ENCODE data around the gene CHCHD6.

Gene CHCHD6

DNA sequence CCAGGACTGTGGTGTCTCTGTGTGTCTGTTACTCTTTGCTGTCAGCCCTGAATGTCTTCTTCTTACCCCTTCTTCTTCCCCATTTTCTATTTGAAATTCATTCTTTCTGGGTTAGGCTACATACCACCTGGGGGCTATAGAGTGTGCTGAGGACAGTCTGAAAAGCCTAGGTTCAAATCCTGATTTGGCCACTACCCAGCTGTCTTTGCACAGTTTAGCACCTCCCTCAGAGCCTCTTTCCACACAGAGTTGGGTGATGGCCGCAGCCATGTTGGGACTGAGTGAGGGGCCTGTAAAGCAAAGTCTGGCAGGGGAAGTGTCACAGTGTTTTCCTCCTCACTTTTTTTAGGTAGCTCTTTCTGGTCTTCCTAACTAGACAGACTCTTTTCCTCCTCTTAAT, 113.7 kb downstream of the CHCHD6 start:
- DNase-seq (ENCODE audit: low read depth in 2 of 2, low spot score in 1 of 2), result no peak

DNA sequence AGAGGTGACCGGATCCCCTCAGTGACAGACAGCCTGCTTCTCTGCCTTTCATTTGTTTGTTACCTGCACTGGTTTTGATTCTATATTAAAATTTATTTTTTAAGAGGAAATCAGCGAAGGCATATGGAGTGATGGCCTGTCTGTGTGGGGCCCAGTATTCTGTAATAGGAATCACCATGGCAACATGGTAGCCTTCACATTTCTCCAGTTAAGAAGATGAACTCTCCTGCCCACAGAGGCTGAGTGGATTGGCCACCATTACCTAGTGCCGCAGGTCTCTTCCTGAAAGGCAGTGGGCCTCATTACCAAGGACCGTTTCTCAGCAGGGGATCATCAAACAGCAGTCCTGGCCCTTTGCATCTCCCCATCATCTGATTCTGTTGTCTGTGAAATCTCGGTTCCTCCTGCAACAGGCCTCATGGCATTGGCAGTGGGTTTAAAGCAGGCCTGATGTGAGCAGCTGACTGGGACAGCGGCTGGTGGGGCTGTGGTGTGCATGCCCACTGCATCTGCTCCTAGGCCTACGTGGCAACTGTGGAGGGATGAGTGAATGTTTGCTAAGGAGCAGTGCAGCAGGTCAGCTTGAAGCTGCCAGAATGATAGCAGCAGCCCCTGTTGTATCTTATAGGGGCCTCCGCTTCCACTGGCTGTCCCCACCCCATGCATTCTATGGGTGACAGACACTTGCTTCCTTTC, 114.5 kb downstream of the CHCHD6 start:
- DNase-seq (ENCODE audit: low read depth in 2 of 2, low spot score in 1 of 2), result no peak

DNA sequence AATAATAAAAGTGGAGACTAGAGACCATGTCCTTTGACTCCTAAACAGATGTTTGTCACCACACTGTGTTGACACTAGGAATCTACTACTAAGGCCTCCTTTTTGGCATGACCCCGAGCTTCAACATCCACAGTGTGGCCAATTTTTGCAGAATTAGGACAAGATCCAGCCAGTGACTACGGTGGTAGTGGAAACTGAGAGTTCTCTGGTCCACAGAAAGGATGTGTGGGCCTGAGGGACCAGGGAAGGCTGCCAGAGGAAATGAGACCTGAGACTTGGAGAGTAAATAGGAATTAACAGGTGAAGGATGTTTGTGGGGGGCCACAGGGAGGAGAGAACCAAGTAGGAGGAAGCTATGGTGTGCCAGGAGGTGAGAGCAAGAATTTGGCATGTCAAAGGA, 122.7 kb downstream of the CHCHD6 start:
- DNase-seq (ENCODE audit: low read depth in 2 of 2, low spot score in 1 of 2), result no peak

DNA sequence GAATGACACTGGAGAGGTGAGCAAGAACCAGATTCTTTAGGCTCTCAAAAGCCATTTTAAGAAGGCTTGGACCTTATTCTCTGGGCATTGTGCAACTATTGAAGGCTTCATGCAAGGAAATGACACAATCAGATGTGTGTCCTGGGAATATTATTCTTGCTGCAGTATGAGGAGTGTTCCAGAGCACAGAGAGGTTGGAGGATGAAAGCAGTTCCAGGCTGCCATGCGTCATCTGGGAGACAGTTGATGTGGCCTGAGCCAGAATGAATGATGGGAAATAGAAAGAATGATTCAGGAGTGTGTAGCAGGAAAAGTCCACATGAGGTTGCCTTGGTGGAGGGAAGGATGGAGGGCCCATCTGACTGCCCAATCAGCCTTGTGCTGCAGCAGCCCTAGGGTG, 123.1 kb downstream of the CHCHD6 start:
- no peak for DNase-seq (ENCODE audit: low read depth in 2 of 2, low spot score in 1 of 2)

DNA sequence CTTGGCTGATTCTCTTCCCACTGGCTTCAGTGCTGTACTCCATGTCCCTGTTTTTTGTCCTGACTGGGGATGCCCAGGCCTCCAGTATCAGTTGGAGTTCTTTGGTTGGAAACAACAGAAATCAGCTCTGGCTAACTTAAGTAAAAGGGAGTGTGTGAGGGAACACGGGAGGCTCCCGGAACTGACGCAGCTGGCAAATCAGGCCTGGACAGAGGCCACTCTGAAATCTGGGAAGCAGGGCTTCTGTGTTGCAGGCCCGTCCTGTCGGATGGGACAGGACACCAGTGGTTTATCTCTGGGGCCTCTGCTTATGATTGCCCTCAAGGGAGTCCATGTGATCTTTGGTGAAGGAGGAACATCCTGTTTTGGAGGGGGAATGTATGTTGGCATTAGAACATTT, 124.3 kb downstream of the CHCHD6 start:
- no peak for DNase-seq (ENCODE audit: low read depth in 2 of 2, low spot score in 1 of 2)

DNA sequence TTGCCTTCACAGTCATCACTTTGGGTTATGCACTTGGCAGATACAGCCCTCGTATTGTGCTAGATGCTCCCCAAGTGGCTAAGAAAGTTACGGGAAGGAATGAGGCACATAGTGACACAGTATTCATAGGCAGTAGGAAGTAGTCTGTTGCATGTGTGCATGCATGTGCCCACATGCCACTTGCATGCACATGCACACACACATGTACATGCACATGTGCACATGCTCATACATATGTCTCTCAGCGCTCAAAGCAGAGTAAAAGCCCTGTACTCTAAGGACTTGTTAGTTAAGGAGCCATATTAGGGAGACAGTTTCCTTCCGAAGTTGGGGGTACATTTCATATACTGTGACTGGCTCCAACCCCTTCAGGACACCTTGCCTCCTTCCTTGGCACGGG, 128.9 kb downstream of the CHCHD6 start:
- DNase-seq (ENCODE audit: low read depth in 2 of 2, low spot score in 1 of 2), result no peak

DNA sequence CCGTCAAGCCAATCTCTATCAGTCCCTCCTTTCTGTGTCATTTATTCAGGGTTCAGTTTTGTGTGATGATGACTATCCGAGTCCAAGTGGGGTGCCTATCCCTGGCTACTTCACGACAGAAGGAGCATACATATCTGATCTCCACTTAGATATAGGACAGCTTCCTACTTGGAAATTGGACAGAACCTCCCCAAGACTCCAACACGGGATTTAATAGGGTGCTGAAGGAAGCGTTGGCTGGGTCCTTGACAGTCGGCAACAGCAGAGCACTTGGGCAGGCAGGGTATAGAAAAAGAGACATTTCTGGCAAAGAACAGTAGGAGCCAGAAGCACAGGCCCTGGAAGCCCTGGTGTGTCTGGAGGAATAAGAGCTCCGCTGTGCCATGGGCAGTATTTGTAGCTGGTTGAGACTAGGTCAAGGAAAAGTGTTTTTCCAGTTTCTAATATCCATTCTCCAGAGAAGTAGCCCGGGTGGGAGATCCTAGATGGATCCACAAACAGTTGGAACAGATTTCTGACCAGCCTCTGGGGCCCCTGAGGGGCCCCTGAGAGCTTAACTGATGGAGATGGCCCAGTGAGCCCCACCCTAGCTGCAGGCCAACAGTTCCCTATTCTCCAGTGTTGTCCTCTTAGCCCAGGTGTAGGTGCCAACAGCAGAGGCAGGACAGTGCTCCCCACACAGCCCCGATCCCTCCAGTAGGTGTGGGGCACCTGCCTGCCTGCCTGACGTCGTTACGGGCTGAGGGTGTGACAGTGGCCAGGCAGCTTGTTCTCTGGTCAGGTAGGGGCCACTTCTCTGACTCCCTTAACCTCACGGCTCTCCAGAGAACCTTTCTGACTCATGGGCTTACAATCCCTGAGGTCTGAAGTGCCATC, 130.8 kb downstream of the CHCHD6 start:
- DNase-seq (ENCODE audit: low read depth in 2 of 2, low spot score in 1 of 2), result no peak

DNA sequence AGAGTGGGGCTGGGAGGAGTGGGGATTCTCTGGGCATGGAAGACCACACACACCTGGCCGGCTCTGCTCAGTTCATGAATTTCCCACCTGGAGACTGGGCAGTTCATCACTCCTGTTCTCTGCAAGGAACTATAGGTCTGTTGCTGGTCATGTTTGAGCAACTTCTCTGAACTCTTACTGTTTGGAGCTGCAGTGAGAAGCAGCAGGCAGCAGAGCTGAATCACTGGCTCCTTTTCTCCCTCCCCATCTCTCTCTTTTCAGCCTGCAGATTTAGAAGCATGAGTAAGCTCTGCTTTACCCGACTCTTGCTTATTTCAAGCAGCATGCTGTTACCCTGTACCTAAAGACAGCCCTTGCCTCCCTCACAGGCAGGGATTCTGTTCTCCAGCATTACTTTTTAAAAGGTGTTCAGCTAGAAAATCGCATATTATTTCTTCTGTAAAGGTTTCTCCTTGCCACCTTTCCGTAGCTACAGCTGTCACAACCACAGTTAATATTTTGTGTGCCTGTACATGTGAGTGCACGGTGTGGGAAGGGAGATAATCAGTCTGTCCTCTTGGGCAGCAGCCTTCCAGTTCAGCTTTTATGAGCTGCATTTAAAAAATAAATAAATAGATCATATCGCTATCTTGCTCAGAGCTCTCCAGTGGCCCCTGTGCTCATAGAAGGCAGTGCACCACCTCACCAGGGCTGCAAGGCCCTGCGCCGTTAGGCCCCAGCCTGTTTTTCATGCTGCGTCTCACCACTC, 131.6 kb downstream of the CHCHD6 start:
- no peak for DNase-seq (ENCODE audit: low read depth in 2 of 2, low spot score in 1 of 2)

DNA sequence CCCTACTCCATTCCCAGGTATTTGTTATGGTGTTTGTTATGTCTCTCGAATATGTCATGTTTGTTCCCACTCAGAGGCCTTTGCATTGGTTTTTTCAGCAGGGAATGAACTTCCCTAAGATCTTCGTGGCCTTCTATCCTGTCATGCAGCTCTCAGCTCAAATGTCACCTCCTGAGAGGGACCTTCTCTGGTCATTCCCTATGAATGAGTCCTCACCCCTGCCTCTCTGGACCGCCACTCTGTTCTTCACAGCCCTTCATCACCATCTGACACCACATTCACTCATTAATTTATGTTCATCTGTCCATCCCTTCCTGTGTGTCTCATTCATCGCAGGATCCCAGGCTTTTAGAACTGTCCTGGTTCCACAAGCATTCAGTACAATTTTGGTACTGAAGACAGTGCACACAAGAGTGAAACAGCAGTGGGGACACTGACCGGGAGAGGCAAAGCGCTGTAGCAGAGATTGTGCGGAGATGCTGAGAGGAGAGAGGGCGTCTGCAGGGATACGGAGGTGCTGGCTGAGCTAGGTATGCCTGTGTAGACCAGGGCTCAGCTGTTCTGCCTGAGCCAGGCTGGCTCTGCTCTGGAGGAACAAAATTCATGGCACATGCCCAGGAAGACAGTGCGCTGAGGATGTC, 132.3 kb downstream of the CHCHD6 start:
- no peak for DNase-seq (ENCODE audit: low read depth in 2 of 2, low spot score in 1 of 2)

DNA sequence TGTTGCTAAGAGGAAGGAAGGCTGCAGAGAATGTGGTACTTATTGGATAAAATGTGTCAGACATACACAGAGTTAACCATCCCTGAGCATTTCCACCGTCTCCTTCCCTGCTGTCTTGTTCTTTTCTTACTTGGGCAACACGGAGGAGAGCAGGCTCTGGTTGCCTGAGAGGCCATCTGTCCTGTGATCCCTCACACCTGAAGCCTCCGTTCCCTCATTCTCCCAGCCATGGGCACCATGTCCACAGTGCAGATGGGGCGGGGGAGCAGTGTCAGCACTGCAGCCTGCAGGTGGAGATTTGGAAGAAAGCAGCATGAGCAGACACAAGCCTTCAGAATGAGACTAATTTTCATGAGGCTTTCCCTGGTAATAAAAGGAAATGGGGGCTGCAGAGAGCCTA, 133.7 kb downstream of the CHCHD6 start:
- DNase-seq (ENCODE audit: low read depth in 2 of 2, low spot score in 1 of 2), result no peak

DNA sequence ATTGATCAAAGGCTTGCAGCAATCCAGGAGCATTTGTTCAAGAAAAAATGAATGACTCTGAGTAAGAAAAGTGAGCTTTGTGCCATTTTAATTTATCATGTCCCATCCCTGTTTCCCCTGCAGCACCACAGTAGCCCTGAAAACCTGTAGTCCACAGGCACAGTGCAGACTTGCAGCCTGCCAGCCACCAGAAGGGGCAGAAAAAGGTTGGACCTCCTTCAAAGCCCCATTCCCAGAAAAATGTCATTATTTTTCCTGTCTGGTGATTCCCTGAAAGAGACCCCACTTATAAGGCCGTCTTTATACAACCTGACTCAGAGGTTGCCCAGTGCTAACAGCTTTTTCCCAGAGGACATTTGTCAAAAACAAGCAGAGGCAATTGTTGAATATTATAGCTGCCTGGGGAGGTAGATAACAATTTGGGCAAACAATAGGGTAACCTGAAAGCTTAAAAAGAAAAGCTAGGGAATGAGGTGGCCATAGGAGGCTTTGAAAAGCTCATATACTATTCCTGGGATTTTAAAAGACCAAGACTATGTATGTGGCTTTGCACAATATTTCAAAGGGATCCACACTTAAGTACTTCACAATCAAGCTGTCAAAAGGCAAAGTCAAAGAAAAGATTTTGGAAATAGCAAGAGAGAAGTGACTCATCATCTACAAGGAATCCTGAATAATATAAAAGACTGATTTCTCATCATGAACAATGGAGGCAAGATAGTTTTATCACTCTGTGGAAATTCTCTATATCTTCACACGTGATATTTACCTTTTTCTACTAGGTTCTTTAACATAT, 142.1 kb downstream of the CHCHD6 start:
- DNase-seq (ENCODE audit: low read depth in 2 of 2, low spot score in 1 of 2), result no peak

DNA sequence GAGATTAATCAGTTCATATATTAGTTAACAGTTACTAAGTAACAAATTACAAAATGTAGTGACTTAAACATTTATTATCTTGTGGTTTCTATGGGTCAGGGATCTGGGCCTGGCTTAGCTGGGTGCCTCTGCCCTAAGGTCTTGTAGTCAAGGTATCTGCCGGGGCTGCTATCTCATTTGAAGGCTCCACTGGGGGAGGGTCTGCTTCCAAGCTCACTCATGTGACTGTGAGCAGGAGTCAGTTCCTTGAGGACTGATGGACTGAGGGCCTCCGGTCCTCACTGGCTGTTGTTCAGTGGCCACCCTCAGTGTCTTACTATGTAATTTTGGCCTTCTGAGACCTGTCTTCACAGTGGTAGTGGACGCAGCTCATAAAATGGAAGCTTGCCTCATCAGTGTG, 143.0 kb downstream of the CHCHD6 start:
- DNase-seq (ENCODE audit: low read depth in 2 of 2, low spot score in 1 of 2), result no peak

DNA sequence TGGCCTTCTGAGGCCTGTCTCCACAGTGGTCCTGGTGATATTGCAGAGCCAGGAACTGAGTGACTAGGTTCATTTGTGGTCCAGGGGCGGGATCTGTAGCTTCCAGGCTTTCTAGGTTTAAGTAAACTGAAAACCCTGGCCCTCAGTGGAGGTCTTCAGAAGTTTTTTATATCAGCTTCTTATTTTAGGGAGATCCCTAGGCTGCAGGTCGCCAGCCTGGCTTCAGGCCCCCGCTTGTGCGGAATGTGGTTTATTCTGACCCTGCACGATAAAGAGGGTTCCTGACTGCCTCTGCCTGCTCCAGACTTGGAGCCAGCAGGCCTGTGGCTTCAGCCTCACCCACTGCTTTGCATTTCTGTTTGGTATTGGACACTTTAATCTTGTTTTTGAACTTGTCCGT, 145.0 kb downstream of the CHCHD6 start:
- no peak for DNase-seq (ENCODE audit: low read depth in 2 of 2, low spot score in 1 of 2)

DNA sequence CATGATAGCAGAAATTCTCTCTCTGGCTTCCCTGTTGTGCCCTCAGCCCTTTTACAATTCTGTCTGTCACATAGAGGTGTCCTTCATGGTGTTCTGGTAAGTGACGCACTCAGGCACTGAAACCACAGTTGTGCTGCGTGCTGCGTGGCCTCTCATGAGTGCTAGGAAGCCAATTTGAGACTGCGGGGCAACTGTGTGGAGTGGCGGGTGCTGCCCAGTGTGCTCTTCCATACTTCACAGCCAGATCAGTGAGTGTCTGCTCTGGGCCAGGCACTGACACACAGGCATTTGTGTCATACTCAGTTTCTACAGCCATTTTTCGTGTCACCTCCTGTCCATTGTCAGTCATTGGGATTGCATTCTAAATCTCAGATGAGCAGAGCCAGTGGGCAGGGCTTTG, 145.7 kb downstream of the CHCHD6 start:
- no peak for DNase-seq (ENCODE audit: low read depth in 2 of 2, low spot score in 1 of 2)

DNA sequence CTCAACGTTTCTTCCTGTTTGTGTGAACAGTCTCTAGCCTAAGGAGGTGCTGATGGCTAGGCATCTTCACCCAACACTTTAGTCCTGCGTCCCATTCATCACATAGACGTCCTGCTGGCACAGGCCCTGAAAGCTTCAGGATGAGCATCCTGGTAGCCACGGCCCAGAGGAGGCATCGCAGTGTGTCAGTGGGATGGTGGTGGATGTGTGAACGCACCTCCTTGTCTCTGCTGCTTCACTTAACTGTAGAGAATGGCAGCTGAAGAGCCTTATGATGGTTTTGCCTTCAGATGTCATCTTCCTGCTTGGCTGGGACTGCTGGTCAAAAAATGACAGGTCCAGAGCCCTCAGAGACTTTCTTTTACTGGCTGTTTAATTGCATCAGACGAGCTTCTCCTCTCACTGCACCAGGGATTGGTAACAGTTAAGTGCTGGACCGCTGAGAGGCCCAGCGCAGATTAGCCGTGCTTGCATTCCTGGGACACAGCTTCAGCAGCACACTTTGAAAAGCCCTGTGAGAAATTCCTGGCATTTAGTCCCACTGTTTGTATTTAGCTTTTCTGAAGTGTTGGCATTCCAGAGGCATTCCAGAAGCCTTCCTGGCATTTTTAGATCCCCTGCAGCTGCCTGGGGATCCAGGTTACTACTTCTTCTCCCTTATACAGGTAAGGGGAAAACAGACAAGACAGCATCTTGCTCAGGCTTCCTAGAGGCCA, 146.5 kb downstream of the CHCHD6 start:
- no peak for DNase-seq (ENCODE audit: low read depth in 2 of 2, low spot score in 1 of 2)

DNA sequence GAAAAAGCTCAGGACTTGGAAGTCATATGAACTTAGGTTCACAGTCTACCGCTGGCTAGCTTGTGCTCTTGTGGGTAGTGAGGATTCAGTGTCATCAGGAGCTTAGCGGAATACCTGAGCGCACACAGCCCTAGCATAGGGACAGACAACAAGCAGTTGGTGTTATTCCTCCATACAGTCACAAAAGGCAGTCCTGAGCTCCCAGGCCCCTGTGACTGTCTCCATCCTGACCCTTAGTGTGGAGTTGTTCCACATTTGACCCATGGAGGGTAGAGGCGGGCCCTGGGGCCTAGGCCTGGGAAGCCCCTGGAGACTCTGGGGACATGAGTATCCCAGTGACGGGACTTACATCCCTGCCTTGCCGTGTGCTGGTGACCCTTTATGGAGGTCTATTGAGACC, 147.3 kb downstream of the CHCHD6 start:
- no peak for DNase-seq (ENCODE audit: low read depth in 2 of 2, low spot score in 1 of 2)

DNA sequence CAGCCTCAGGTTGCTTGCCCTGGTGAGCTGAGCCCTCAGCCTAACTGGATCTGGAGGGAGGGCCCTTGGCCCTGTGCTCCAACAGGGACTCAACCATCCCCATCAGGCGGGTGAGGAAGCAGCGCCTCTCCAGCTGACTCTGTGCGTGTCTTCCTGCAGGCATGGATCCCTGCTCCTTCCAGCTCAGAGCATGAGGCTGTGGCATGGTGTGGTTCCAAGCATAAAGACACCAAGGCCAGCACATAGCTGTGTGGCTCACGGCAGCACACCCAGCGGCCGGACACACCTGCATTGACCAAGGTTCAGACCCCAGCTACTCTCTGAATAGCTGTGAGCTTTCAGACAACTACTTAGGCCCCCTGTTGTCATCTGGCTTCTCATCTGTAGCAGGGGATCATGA, 147.9 kb downstream of the CHCHD6 start:
- no peak for DNase-seq (ENCODE audit: low read depth in 2 of 2, low spot score in 1 of 2)

DNA sequence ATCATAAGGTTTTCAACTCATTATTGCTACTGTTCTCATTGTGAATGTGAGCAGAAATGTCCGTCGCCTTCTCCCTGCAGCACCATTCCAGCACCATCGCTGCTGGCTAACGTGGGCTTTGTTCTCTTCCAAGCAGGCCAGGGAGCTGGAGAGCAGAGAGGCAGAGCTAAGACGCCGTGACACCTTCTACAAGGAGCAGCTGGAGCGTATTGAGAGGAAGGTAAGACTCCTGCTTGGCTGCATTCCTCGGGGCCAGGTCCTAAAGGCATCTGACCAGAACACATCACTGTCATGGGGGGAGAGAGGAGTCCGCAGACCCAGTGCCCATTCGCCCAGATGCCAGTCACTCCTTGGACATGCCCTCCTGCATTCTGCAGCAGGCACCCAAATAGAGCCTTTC, 148.5 kb downstream of the CHCHD6 start:
- DNase-seq (ENCODE audit: low read depth in 2 of 2, low spot score in 1 of 2), result no peak

DNA sequence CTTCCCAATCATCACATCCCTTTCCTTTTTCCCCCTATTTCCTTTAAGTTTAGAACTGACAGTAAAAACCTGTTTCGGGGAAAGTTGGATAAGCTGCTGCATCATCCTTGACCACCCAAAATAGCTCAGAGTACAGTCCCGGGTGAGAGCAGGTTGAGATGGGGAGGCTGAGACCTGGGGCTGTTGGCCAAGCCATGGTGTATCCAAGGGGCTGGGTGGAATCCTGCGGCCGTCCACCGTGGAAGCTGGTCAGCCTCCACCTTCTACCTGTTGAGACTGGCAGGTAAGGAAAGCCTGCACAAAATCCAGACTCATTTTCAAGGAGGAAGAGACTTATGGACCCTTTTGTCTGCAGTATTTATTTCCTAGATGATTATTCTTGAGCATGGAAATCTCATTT, 150.6 kb downstream of the CHCHD6 start:
- DNase-seq (ENCODE audit: low read depth in 2 of 2, low spot score in 1 of 2), result no peak

DNA sequence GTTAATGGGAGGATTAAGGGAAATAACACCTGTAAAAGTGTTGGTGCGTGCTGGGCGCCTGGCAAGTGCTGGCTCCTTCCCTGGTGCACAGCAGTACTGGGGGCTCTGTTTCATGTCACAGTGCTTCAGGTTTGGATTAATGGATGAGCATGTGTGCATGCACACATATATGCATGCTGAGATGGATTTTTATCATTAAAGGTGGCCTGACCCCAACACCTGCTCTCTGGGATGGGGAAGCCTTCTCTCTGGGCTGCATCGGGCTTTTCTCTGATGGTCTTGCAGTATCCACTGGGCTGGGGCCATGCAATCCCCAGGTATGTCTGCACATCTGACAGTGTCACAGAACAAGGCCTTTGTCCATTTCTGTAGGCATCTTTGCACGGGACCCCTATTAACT, 151.3 kb downstream of the CHCHD6 start:
- no peak for DNase-seq (ENCODE audit: low read depth in 2 of 2, low spot score in 1 of 2)
